ENCODE results near the gene KLK2. TPM values are rescaled to one million over a fixed set of nuclear protein-coding genes. Genes with fewer than 3 reads are reported as not detected.

Gene KLK2
- total RNA-seq, 4 donors from 2014 or later: not detected

- 35 to 47% methylated on average over 8 of the region's 8 CpGs for WGBS, 2 donors
- H3K27me3 ChIP-seq: peaks cover 0 to 16% of the 10 kb centered on the region in 2 donors
- H3K4me3 ChIP-seq: no peak overlapping the region
- no peak overlapping the region for H3K27ac ChIP-seq
- TF ChIP-seq POLR2A (IDR thresholded peaks at IDR 0.05) (no peak), EP300 (IDR thresholded peaks at IDR 0.05) (no peak)
- TF ChIP-seq, protein P1, sequence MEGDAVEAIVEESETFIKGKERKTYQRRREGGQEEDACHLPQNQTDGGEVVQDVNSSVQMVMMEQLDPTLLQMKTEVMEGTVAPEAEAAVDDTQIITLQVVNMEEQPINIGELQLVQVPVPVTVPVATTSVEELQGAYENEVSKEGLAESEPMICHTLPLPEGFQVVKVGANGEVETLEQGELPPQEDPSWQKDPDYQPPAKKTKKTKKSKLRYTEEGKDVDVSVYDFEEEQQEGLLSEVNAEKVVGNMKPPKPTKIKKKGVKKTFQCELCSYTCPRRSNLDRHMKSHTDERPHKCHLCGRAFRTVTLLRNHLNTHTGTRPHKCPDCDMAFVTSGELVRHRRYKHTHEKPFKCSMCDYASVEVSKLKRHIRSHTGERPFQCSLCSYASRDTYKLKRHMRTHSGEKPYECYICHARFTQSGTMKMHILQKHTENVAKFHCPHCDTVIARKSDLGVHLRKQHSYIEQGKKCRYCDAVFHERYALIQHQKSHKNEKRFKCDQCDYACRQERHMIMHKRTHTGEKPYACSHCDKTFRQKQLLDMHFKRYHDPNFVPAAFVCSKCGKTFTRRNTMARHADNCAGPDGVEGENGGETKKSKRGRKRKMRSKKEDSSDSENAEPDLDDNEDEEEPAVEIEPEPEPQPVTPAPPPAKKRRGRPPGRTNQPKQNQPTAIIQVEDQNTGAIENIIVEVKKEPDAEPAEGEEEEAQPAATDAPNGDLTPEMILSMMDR (IDR thresholded peaks at IDR 0.05): no peak
- DNase-seq (ENCODE audit: low spot score in 2 of 2): no peak
- H3K4me1 ChIP-seq: peaks cover 0 to 3% (median 0%) of the 10 kb centered on the region in 4 donors
- H3K9me3 ChIP-seq: no peaks in the 10 kb centered on the region
- no peaks in the 10 kb centered on the region for H3K36me3 ChIP-seq
These were observed 4.1 kb downstream of the KLK2 start for GRCh38 chr19:50877338-50877737.

DNA sequence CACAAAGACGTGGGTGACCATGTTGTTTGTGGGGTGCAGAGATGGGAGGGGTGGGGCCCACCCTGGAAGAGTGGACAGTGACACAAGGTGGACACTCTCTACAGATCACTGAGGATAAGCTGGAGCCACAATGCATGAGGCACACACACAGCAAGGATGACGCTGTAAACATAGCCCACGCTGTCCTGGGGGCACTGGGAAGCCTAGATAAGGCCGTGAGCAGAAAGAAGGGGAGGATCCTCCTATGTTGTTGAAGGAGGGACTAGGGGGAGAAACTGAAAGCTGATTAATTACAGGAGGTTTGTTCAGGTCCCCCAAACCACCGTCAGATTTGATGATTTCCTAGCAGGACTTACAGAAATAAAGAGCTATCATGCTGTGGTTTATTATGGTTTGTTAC, 5.6 kb downstream of the KLK2 start:
- H3K27me3 ChIP-seq: peaks cover 0 to 16% of the 10 kb centered on the region in 2 donors

GRCh38 chr19:50880241-50880640, 7.0 kb downstream of the KLK2 start:
- Histone ChIP-seq H3K4me1 (no peaks in the 10 kb centered on the region), H3K4me3 (no peak overlapping the region), H3K36me3 (no peaks in the 10 kb centered on the region), H3K9me3 (no peaks in the 10 kb centered on the region), H3K27me3 (peaks cover 0 to 16% of the 10 kb centered on the region in 2 donors), H3K27ac (no peak overlapping the region)
- TF ChIP-seq, protein P1 (IDR thresholded peaks at IDR 0.05): no peak
- TF ChIP-seq POLR2A (IDR thresholded peaks at IDR 0.05) (no peak), EP300 (IDR thresholded peaks at IDR 0.05) (no peak)
- no peak for DNase-seq (ENCODE audit: low spot score in 2 of 2)
- 75 to 81% methylated on average over 5 of the region's 5 CpGs for WGBS, 2 donors

More for the DNA sequence above, 5.6 kb downstream of the KLK2 start:
- Histone ChIP-seq H3K27ac (no peak overlapping the region), H3K4me1 (peaks cover 0 to 3% (median 0%) of the 10 kb centered on the region in 4 donors), H3K4me3 (no peak overlapping the region), H3K36me3 (no peaks in the 10 kb centered on the region), H3K9me3 (no peaks in the 10 kb centered on the region)
- DNase-seq (ENCODE audit: low spot score in 2 of 2): no peak
- TF ChIP-seq, protein P1 (IDR thresholded peaks at IDR 0.05): no peak
- TF ChIP-seq POLR2A (IDR thresholded peaks at IDR 0.05) (no peak), EP300 (IDR thresholded peaks at IDR 0.05) (no peak)
- WGBS, 2 donors: 62 to 65% methylated on average over 5 of the region's 5 CpGs

- no peak overlapping the region for H3K4me3 ChIP-seq
- no peak for DNase-seq (ENCODE audit: low spot score in 2 of 2)
- TF ChIP-seq EP300 (IDR thresholded peaks at IDR 0.05) (no peak), POLR2A (IDR thresholded peaks at IDR 0.05) (no peak)
- TF ChIP-seq, protein P1 (IDR thresholded peaks at IDR 0.05): no peak
- H3K36me3 ChIP-seq: no peaks in the 10 kb centered on the region
- H3K27me3 ChIP-seq: peaks cover 0 to 7% of the 10 kb centered on the region in 2 donors
- no peaks in the 10 kb centered on the region for H3K9me3 ChIP-seq
- no peak overlapping the region for H3K27ac ChIP-seq
- WGBS, 2 donors: 46 to 57% methylated on average over 3 of the region's 3 CpGs
- H3K4me1 ChIP-seq: no peaks in the 10 kb centered on the region
These were observed 8.9 kb downstream of the KLK2 start for GRCh38 chr19:50882188-50882587.

DNA sequence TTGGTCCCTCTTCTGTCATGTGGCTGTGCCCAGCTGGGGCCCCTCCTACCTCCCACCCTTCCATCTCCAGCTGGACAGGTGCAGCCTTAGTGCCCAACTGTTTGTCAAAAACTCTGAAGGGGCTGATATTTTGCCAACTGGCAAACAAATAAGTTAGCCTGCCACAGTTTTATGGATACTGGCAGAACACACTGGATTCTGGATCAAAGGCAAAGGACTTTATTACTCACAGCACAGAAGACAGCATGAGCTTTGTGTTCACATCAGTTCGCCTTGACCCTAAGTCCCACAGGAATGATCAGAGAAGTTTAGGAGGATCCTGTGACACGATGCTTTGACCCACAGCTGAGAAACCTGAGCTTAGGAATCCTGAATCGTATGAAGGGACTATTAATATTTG, 16.4 kb downstream of the KLK2 start:
- peak in 1 of 2 donors; percentile 9 for DNase-seq (ENCODE audit: low spot score in 2 of 2)
- Histone ChIP-seq H3K27me3 (no peaks in the 10 kb centered on the region), H3K9me3 (peaks cover 0 to 4% (median 0%) of the 10 kb centered on the region in 4 donors), H3K4me3 (no peak overlapping the region), H3K27ac (no peak overlapping the region), H3K4me1 (no peaks in the 10 kb centered on the region), H3K36me3 (no peaks in the 10 kb centered on the region)
- TF ChIP-seq POLR2A (IDR thresholded peaks at IDR 0.05): no peak
- TF ChIP-seq, protein P1 (IDR thresholded peaks at IDR 0.05): no peak
- no peak for TF ChIP-seq EP300 (IDR thresholded peaks at IDR 0.05)
- WGBS, 2 donors: 46 to 55% methylated on average over 3 of the region's 3 CpGs

Data from tibial nerve (tissue), 4 donors.